GM19467 (cell line): ENCODE measurements around the gene ATG2B.

Experiments used
- ATAC-seq: cut with Tn5 transposase; IDR thresholded peaks from one replicate; pipeline ENCODE4 v1.9.1; 2021; ENCODE audit warnings: mild to moderate bottlenecking, moderate library complexity; ENCODE audit not compliant: unreplicated experiment

Gene ATG2B

GRCh38 chr14:96309133-96309895 is 53.8 kb downstream of the ATG2B start:
- no peak for ATAC-seq

GRCh38 chr14:96307434-96307833 is 55.7 kb downstream of the ATG2B start:
- no peak for ATAC-seq

GRCh38 chr14:96304956-96305355 is 58.2 kb downstream of the ATG2B start:
- ATAC-seq, result no peak

- ATAC-seq, result no peak
These were observed 59.2 kb downstream of the ATG2B start for GRCh38 chr14:96303981-96304380.

GRCh38 chr14:96299441-96299840 is 63.7 kb downstream of the ATG2B start:
- no peak for ATAC-seq

- no peak for ATAC-seq
These were observed 65.1 kb downstream of the ATG2B start for GRCh38 chr14:96297997-96298515.

- no peak for ATAC-seq
These were observed 66.1 kb downstream of the ATG2B start for GRCh38 chr14:96297000-96297399.

GRCh38 chr14:96294246-96294645 is 68.9 kb downstream of the ATG2B start:
- ATAC-seq, result no peak

GRCh38 chr14:96287856-96288255 is 75.3 kb downstream of the ATG2B start:
- no peak for ATAC-seq

- no peak for ATAC-seq
These were observed 76.9 kb downstream of the ATG2B start for GRCh38 chr14:96286251-96286650.

- ATAC-seq, result no peak
These were observed 77.5 kb downstream of the ATG2B start for GRCh38 chr14:96285667-96286066.

GRCh38 chr14:96284430-96284829 is 78.7 kb downstream of the ATG2B start:
- ATAC-seq, result no peak

- no peak for ATAC-seq
These were observed 79.1 kb downstream of the ATG2B start for GRCh38 chr14:96284008-96284407.

GRCh38 chr14:96281486-96281885 is 81.7 kb downstream of the ATG2B start:
- ATAC-seq, result no peak

GRCh38 chr14:96280104-96280503 is 83.0 kb downstream of the ATG2B start:
- no peak for ATAC-seq

GRCh38 chr14:96279564-96279963 is 83.6 kb downstream of the ATG2B start:
- no peak for ATAC-seq

GRCh38 chr14:96277890-96278289 is 85.3 kb downstream of the ATG2B start:
- ATAC-seq, result no peak

- ATAC-seq, result no peak
These were observed 87.7 kb downstream of the ATG2B start for GRCh38 chr14:96275177-96276112.

GRCh38 chr14:96274543-96274942 is 88.6 kb downstream of the ATG2B start:
- ATAC-seq, result no peak

- ATAC-seq, result no peak
These were observed 89.0 kb downstream of the ATG2B start for GRCh38 chr14:96274122-96274521.

GRCh38 chr14:96273629-96274028 is 89.5 kb downstream of the ATG2B start:
- ATAC-seq, result no peak
